ENCODE data around the gene LDLRAP1.

Gene LDLRAP1

GRCh38 chr1:25528881-25529517, 14.4 kb upstream of the LDLRAP1 start:
- no peaks in the 10 kb centered on the region for H3K27me3 Mint-ChIP-seq
- H3K4me3 Mint-ChIP-seq, result no peak overlapping the region
- H3K36me3 Mint-ChIP-seq (ENCODE audit: insufficient read depth), result no peaks in the 10 kb centered on the region
- peaks cover 0 to 4% of the 10 kb centered on the region in 2 donors for H3K9me3 Mint-ChIP-seq
- ATAC-seq (replicated peaks) (no peak), DNase-seq (no peak)
- peak overlapping the region in 1 of 2 donors; percentile 0 for H3K27ac Mint-ChIP-seq
- no peaks in the 10 kb centered on the region for H3K4me1 Mint-ChIP-seq (ENCODE audit: low read depth in 2 of 2)

- DNase-seq (no peak), ATAC-seq (replicated peaks) (no peak)
- Mint-ChIP-seq H3K4me1 (ENCODE audit: low read depth in 2 of 2) (no peaks in the 10 kb centered on the region), H3K27ac (peak overlapping the region in 1 of 2 donors; percentile 0), H3K9me3 (peaks cover 0 to 4% of the 10 kb centered on the region in 2 donors), H3K27me3 (no peaks in the 10 kb centered on the region), H3K36me3 (ENCODE audit: insufficient read depth) (no peaks in the 10 kb centered on the region), H3K4me3 (no peak overlapping the region)
Measured at GRCh38 chr1:25529518-25530185, 13.8 kb upstream of the LDLRAP1 start.

- Mint-ChIP-seq H3K27me3 (no peaks in the 10 kb centered on the region), H3K27ac (no peak overlapping the region), H3K4me3 (no peak overlapping the region), H3K9me3 (peaks cover 0 to 1% of the 10 kb centered on the region in 2 donors), H3K36me3 (ENCODE audit: insufficient read depth) (no peaks in the 10 kb centered on the region), H3K4me1 (ENCODE audit: low read depth in 2 of 2) (no peaks in the 10 kb centered on the region)
- ATAC-seq (replicated peaks), result no peak
- no peak for DNase-seq
Measured at GRCh38 chr1:25530186-25531081, 13.0 kb upstream of the LDLRAP1 start.

- H3K27me3 Mint-ChIP-seq, result no peaks in the 10 kb centered on the region
- DNase-seq (no peak), ATAC-seq (replicated peaks) (no peak)
- no peaks in the 10 kb centered on the region for H3K36me3 Mint-ChIP-seq (ENCODE audit: insufficient read depth)
- H3K9me3 Mint-ChIP-seq, result no peaks in the 10 kb centered on the region
- no peak overlapping the region for H3K4me3 Mint-ChIP-seq
- no peaks in the 10 kb centered on the region for H3K4me1 Mint-ChIP-seq (ENCODE audit: low read depth in 2 of 2)
- no peak overlapping the region for H3K27ac Mint-ChIP-seq
Measured at GRCh38 chr1:25531082-25531461, 12.3 kb upstream of the LDLRAP1 start.

- H3K27me3 Mint-ChIP-seq, result no peaks in the 10 kb centered on the region
- H3K9me3 Mint-ChIP-seq, result no peaks in the 10 kb centered on the region
- H3K36me3 Mint-ChIP-seq (ENCODE audit: insufficient read depth), result no peaks in the 10 kb centered on the region
- H3K4me3 Mint-ChIP-seq, result no peak overlapping the region
- DNase-seq, result no peak
- no peak for ATAC-seq (replicated peaks)
- no peak overlapping the region for H3K27ac Mint-ChIP-seq
- no peaks in the 10 kb centered on the region for H3K4me1 Mint-ChIP-seq (ENCODE audit: low read depth in 2 of 2)
Measured at GRCh38 chr1:25532970-25533369, 10.4 kb upstream of the LDLRAP1 start.

GRCh38 chr1:25533775-25534409, 9.5 kb upstream of the LDLRAP1 start:
- no peaks in the 10 kb centered on the region for H3K27me3 Mint-ChIP-seq
- no peaks in the 10 kb centered on the region for H3K36me3 Mint-ChIP-seq (ENCODE audit: insufficient read depth)
- no peaks in the 10 kb centered on the region for H3K9me3 Mint-ChIP-seq
- DNase-seq, result no peak
- H3K4me1 Mint-ChIP-seq (ENCODE audit: low read depth in 2 of 2), result no peaks in the 10 kb centered on the region
- no peak for ATAC-seq (replicated peaks)
- no peak overlapping the region for H3K27ac Mint-ChIP-seq
- no peak overlapping the region for H3K4me3 Mint-ChIP-seq

GRCh38 chr1:25534410-25534788, 9.0 kb upstream of the LDLRAP1 start:
- Mint-ChIP-seq H3K36me3 (ENCODE audit: insufficient read depth) (no peaks in the 10 kb centered on the region), H3K9me3 (no peaks in the 10 kb centered on the region), H3K4me3 (no peak overlapping the region), H3K4me1 (ENCODE audit: low read depth in 2 of 2) (no peaks in the 10 kb centered on the region), H3K27me3 (no peaks in the 10 kb centered on the region), H3K27ac (no peak overlapping the region)
- ATAC-seq (replicated peaks), result no peak
- DNase-seq, result no peak

GRCh38 chr1:25536124-25536523, 7.3 kb upstream of the LDLRAP1 start:
- DNase-seq (no peak), ATAC-seq (replicated peaks) (no peak)
- no peaks in the 10 kb centered on the region for H3K36me3 Mint-ChIP-seq (ENCODE audit: insufficient read depth)
- no peaks in the 10 kb centered on the region for H3K9me3 Mint-ChIP-seq
- H3K4me3 Mint-ChIP-seq, result no peak overlapping the region
- no peak overlapping the region for H3K27ac Mint-ChIP-seq
- H3K27me3 Mint-ChIP-seq, result no peaks in the 10 kb centered on the region
- no peaks in the 10 kb centered on the region for H3K4me1 Mint-ChIP-seq (ENCODE audit: low read depth in 2 of 2)

GRCh38 chr1:25537153-25537831, 6.1 kb upstream of the LDLRAP1 start:
- Mint-ChIP-seq H3K4me3 (no peak overlapping the region), H3K4me1 (ENCODE audit: low read depth in 2 of 2) (peaks cover 0 to 2% of the 10 kb centered on the region in 2 donors), H3K27me3 (no peaks in the 10 kb centered on the region), H3K27ac (peak overlapping the region in 1 of 2 donors; percentile 25), H3K36me3 (ENCODE audit: insufficient read depth) (no peaks in the 10 kb centered on the region), H3K9me3 (no peaks in the 10 kb centered on the region)
- ATAC-seq (replicated peaks) (no peak), DNase-seq (no peak)

- DNase-seq (no peak), ATAC-seq (replicated peaks) (no peak)
- H3K27ac Mint-ChIP-seq, result no peak overlapping the region
- no peaks in the 10 kb centered on the region for H3K9me3 Mint-ChIP-seq
- no peaks in the 10 kb centered on the region for H3K36me3 Mint-ChIP-seq (ENCODE audit: insufficient read depth)
- H3K4me1 Mint-ChIP-seq (ENCODE audit: low read depth in 2 of 2), result peaks cover 0 to 3% of the 10 kb centered on the region in 2 donors
- H3K27me3 Mint-ChIP-seq, result no peaks in the 10 kb centered on the region
- no peak overlapping the region for H3K4me3 Mint-ChIP-seq
Measured at GRCh38 chr1:25538191-25538767, 5.1 kb upstream of the LDLRAP1 start.

- Mint-ChIP-seq H3K4me1 (ENCODE audit: low read depth in 2 of 2) (peaks cover 16 to 18% of the 10 kb centered on the region in 2 donors), H3K27me3 (no peaks in the 10 kb centered on the region), H3K4me3 (no peak overlapping the region), H3K36me3 (ENCODE audit: insufficient read depth) (no peaks in the 10 kb centered on the region), H3K9me3 (no peaks in the 10 kb centered on the region), H3K27ac (peak overlapping the region in 1 of 2 donors; percentile 38)
- DNase-seq (no peak), ATAC-seq (replicated peaks) (no peak)
Measured at GRCh38 chr1:25540750-25541342, 2.6 kb upstream of the LDLRAP1 start.

GRCh38 chr1:25541425-25541824, 2.0 kb upstream of the LDLRAP1 start:
- Mint-ChIP-seq H3K27me3 (no peaks in the 10 kb centered on the region), H3K36me3 (ENCODE audit: insufficient read depth) (peaks cover 2% of the 10 kb centered on the region), H3K9me3 (no peaks in the 10 kb centered on the region), H3K4me3 (no peak overlapping the region), H3K27ac (peak overlapping the region; percentile 26 to 38), H3K4me1 (ENCODE audit: low read depth in 2 of 2) (peaks cover 18 to 19% of the 10 kb centered on the region in 2 donors)
- DNase-seq, result no peak
- ATAC-seq (replicated peaks), result no peak
